Ascending aorta (tissue), 2 donors: ENCODE results near the gene TCP11L1. TPM values are rescaled to one million over a fixed set of nuclear protein-coding genes. Genes with fewer than 3 reads are reported as not detected.

Experiments used
- DNase-seq, 2 donors: peaks; one replicate each; pipeline ENCODE4 v3.0.0-alpha.2; 2019; ENCODE audit warnings: low spot score in 2 of 2
- H3K27ac ChIP-seq, 2 donors: fragments of 200-600 bp; sonication (generic); one replicate each; pipeline ENCODE4 v1.5.1; 2016 to 2017; ENCODE audit warnings: mild to moderate bottlenecking in 1 of 2
- H3K27me3 ChIP-seq: fragments of 200-600 bp; sonication (generic); one replicate; pipeline ENCODE4 v1.5.1; 2017
- H3K36me3 ChIP-seq, 2 donors: fragments of 200-600 bp; sonication (generic); one replicate each; pipeline ENCODE4 v1.5.1; 2016
- H3K4me1 ChIP-seq, 2 donors: fragments of 200-600 bp; sonication (generic); one replicate each; pipeline ENCODE4 v1.5.1; 2016 to 2017; ENCODE audit warnings: mild to moderate bottlenecking in 1 of 2
- H3K4me3 ChIP-seq, 2 donors: fragments of 200-600 bp; sonication (generic); one replicate each; pipeline ENCODE4 v1.5.1; 2016 to 2017; ENCODE audit warnings: mild to moderate bottlenecking in 1 of 2
- H3K9me3 ChIP-seq, 2 donors: fragments of 200-600 bp; sonication (generic); one replicate each; pipeline ENCODE4 v1.5.1; 2016
- CTCF ChIP-seq, 3 experiments: fragments of 200-600 bp in 2 of 3; fragments of 450-650 bp in 1 of 3; sonication (generic) in 2 of 3; IDR thresholded peaks; one replicate each; pipeline ENCODE4 v1.5.1; 2016 to 2019; ENCODE audit warnings: antibody characterized with exemption in 3 of 3, mild to moderate bottlenecking in 1 of 3, moderate library complexity in 1 of 3
- intact Hi-C: fragments of 100-400 bp; cut with DNase I; formaldehyde crosslinking; loops from one replicate; pipeline ENCODE4 v1.15.1; 2023
- total RNA-seq: library from RNA; depleted of rRNA; stranded (reverse); fragments of >200 nt; gene quantifications from one replicate; pipeline ENCODE4 v1.1.0, GENCODE V29; 2016

TCP11L1 gene
- total RNA-seq, 1 donor from 2014 or later = 33.6 TPM

- Histone ChIP-seq H3K4me3 (peak within 1 kb of the TSS; percentile 77 to 81), H3K9me3 (no peaks in the 10 kb centered on the region), H3K36me3 (no peaks in the 10 kb centered on the region), H3K4me1 (peaks cover 0 to 2% of the 10 kb centered on the region in 2 donors), H3K27ac (peak within 1 kb of the TSS in 1 of 2 donors; percentile 49), H3K27me3 (no peaks in the 10 kb centered on the region)
- intact Hi-C loops = loop anchor here (1.0 kb wide), 1 partner anchor 23 kb away; the partner anchor contains the start of gene TCP11L1
- DNase-seq = peak; percentile 55 to 91
- no peak for TF ChIP-seq CTCF (IDR thresholded peaks at IDR 0.05)
These were observed 23.5 kb upstream of the TCP11L1 start, which contains the start of gene DEPDC7 for GRCh38 chr11:33015621-33016551. DEPDC7 (plus strand) TSS chr11:33015878; CDS start chr11:33015956, 78 bp downstream.

GRCh38 chr11:33016654-33017053 lies 22.7 kb upstream of the TCP11L1 start:
- peak overlapping the region; percentile 77 to 81 for H3K4me3 ChIP-seq
- no peak overlapping the region for H3K27ac ChIP-seq
- no peaks in the 10 kb centered on the region for H3K9me3 ChIP-seq
- DNase-seq = no peak
- peaks cover 0 to 2% of the 10 kb centered on the region in 2 donors for H3K4me1 ChIP-seq
- TF ChIP-seq CTCF (IDR thresholded peaks at IDR 0.05) = no peak
- no peaks in the 10 kb centered on the region for H3K36me3 ChIP-seq
- H3K27me3 ChIP-seq = no peaks in the 10 kb centered on the region
- intact Hi-C loops = loop anchor here (1.0 kb wide), 1 partner anchor 23 kb away; the partner anchor contains the start of gene TCP11L1

GRCh38 chr11:33017478-33017877 lies 21.9 kb upstream of the TCP11L1 start:
- Histone ChIP-seq H3K4me1 (peaks cover 0 to 2% of the 10 kb centered on the region in 2 donors), H3K9me3 (no peaks in the 10 kb centered on the region), H3K36me3 (no peaks in the 10 kb centered on the region), H3K4me3 (no peak overlapping the region), H3K27ac (no peak overlapping the region), H3K27me3 (no peaks in the 10 kb centered on the region)
- DNase-seq = no peak
- no peak for TF ChIP-seq CTCF (IDR thresholded peaks at IDR 0.05)
- intact Hi-C loops = no loop called here

- no peak overlapping the region for H3K4me3 ChIP-seq
These were observed 21.4 kb upstream of the TCP11L1 start for GRCh38 chr11:33017965-33018364.

GRCh38 chr11:33018840-33019239 lies 20.5 kb upstream of the TCP11L1 start:
- TF ChIP-seq CTCF (IDR thresholded peaks at IDR 0.05) = no peak
- no peak for DNase-seq
- Histone ChIP-seq H3K9me3 (no peaks in the 10 kb centered on the region), H3K27ac (no peak overlapping the region), H3K4me3 (no peak overlapping the region), H3K27me3 (no peaks in the 10 kb centered on the region), H3K36me3 (no peaks in the 10 kb centered on the region), H3K4me1 (peaks cover 0 to 2% of the 10 kb centered on the region in 2 donors)
- intact Hi-C loops = no loop called here

More at GRCh38 chr11:33017965-33018364, 21.4 kb upstream of the TCP11L1 start:
- H3K36me3 ChIP-seq = no peaks in the 10 kb centered on the region
- H3K4me1 ChIP-seq = peaks cover 0 to 2% of the 10 kb centered on the region in 2 donors
- intact Hi-C loops = no loop called here
- no peak overlapping the region for H3K27ac ChIP-seq
- TF ChIP-seq CTCF (IDR thresholded peaks at IDR 0.05) = no peak
- no peak for DNase-seq
- H3K27me3 ChIP-seq = no peaks in the 10 kb centered on the region
- H3K9me3 ChIP-seq = no peaks in the 10 kb centered on the region
